Stimulated activated CD4-positive, alpha-beta T cell treated with anti-CD3 and anti-CD28 coated beads, TNF-alpha, amount 100 ng/mL, for 1 hour (primary cell): ENCODE results near the gene PPEF2.
"Not testable (repeated sequence)": the region's sequence is repeated elsewhere in the genome, so short reads cannot be mapped to it uniquely, and the experiment has no call there.

Experiments
- DNase-seq, 3 donors: peaks; one replicate each; pipeline ENCODE4 v3.0.0-alpha.2; 2020; ENCODE audit warnings: low read depth in 3 of 3, low spot score in 1 of 3

PPEF2 gene, protein sequence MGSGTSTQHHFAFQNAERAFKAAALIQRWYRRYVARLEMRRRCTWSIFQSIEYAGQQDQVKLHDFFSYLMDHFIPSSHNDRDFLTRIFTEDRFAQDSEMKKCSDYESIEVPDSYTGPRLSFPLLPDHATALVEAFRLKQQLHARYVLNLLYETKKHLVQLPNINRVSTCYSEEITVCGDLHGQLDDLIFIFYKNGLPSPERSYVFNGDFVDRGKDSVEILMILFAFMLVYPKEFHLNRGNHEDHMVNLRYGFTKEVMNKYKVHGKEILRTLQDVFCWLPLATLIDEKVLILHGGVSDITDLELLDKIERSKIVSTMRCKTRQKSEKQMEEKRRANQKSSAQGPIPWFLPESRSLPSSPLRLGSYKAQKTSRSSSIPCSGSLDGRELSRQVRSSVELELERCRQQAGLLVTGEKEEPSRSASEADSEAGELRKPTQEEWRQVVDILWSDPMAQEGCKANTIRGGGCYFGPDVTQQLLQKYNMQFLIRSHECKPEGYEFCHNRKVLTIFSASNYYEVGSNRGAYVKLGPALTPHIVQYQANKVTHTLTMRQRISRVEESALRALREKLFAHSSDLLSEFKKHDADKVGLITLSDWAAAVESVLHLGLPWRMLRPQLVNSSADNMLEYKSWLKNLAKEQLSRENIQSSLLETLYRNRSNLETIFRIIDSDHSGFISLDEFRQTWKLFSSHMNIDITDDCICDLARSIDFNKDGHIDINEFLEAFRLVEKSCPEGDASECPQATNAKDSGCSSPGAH

DNA sequence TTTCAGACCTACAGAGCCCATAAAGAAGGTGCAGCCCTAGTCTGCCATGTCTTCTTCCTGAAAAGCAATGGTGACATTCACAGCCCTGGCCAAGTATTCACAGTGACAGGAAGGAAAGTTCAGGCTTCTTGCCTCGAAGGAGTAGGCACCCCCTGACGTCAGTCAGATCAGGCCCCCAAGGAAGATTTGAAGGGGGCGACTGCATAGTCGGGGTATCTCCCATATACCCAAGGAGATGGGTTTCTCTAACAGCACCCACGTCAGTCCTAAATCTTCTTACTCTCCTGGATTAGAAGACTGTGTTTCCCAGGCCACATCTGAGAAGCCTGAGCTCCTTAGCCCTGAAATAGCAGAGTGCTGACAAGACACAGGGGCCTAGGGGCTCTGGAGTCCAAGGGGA lies at the start of gene PPEF2:
Gene PPEF2, minus strand, starts transcription at position 101 of the 400 bp plus-strand sequence. CDS start 6,127 bp downstream, outside the sequence.
- no peak for DNase-seq

DNA sequence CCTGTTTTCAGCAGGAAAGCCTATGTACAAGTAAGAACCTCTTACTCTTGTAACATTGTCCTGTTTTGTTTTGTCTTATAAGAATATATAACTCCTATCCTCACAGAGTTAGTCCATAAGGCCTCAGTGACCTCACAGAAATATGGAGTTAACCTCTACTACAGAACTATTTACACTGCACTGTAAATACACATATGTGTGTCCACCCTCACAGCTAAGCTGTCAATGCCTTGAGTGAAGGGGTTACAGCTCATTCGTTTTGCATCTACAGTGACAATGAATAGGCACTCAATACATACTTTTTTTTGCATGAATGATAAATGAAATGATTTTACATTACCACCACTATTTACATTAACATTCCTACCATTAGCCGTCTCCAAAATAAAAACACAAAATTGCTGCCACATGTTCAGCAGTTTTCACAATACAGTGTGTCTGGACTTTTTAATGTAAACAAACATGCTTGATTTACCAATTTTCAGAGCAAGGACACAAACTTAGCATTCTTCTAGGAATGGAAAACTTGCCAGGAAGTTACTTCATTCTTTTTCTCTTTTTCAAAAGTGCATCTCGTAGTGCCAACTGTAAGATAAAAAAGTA lies 48.1 kb upstream of the PPEF2 start:
- DNase-seq, result no peak

DNA sequence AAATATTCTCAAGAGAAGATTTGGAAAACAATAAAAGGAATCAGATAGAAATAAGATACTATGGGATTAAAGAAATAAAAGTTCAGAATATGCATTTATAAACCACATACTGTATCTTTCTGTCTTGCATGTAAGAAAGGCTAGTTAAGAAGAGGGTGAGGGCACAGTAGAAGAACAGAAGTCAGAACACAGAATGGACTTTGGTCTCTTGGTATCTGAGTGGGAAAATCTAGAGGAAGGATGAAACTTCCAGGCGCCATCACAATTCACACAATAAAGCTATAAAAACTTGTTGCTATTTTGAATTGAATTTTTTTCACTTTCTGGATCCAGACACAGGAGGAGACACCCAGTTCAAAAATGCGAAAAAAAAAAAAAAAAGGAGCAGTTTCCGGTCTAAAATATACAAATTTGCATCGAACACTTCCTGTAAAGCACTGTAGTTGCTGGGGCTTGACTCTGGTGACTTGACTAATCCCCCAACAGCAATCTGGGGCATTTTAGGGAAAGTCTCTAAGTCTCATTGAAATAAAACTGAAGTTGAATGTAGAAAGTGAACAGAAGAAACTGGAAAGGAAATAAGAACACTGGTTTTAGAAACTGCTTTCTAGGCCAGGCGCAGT lies 46.7 kb upstream of the PPEF2 start:
- DNase-seq, result no peak

DNA sequence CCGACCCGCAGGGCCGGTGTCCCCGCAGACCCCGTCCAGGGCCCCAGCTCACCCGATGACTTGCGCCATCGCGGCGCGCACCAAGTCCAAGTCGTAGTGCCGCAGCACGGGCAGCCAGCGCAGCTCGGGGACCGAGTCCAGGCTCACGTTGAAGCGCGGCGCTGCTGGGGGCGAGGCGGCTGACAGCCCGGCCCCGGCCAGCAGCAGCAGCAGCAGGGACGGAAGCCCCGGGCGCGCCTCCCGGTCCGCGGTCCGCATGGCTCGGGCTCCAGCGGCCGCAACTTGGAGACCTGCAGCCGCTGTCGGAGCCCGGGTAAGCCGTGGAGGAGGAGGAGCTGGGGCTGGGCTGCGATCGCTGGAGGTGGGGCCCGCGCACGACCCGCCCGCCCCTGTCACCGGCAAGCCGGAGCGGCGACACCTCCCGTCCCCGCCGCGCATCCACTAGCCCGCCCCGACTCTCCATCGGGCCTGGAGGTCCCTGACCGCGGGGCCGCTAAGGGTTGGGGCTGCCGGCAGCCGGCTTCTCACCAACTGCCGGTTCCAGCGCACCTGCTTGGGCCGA lies 38.5 kb upstream of the PPEF2 start, which contains the start of gene NAAA:
Gene NAAA, minus strand, starts transcription at position 322 of the 562 bp plus-strand sequence. Its CDS starts 64 bp downstream, at position 258.
- peak; percentile 24 to 61 (median 48) for DNase-seq

DNA sequence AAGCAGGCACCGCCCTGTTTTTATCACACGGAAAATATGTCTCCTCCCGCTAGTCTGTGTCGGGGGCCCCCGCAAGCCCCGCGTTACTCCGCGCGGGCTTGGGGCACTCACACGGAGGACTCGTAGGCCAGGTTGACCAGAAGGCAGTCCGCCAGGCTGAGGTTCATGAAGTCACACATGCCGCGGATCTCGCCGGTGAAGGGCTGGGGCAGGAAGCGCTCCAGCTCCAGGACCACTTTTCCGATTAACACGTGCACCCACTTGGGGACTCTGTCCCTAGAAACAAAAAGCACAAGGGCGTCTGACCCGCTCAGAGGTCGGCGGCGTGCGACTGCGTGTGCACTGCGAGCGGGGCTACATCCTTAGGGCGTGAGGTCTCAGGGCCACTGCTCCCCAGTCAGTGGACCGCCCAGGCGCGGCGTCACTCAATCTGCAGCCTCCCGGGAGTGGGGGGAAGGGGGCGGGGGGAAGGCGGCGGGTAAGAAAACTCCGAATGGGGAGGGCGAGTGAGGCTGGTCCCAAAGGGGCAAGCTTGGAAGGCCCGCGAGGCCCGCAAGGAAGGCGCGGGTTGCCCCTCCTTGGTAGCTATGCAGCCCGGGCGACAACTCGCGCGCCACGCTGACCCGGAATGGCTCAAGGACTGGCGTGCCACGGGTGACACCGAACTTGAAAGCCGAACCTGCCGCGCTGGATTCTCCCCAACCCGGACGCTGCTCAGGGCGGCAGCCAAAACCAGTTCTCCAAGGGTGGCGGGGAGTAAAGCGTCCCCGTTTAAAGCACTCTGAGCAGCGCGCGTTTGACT lies 37.8 kb upstream of the PPEF2 start:
- peak; percentile 24 to 67 (median 39) for DNase-seq

DNA sequence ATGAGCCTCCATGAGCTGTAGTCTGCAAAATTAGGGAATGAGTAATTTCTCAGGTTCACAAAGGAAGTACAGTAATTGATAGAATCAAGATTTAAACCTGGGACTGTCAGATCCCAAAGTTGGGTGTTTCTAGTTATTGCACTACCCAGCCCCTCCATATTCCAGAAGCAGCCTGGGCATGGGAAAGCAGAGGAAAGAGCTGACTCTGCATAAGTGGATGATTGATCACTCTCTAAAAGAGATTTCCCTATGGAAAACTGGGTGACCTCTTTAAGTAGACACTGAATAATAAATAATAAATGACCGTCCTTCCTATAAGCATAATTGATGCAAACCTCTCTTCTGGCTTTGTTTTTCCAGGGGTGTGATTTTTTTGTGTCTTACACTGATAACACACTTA lies 33.4 kb upstream of the PPEF2 start:
- no peak for DNase-seq

DNA sequence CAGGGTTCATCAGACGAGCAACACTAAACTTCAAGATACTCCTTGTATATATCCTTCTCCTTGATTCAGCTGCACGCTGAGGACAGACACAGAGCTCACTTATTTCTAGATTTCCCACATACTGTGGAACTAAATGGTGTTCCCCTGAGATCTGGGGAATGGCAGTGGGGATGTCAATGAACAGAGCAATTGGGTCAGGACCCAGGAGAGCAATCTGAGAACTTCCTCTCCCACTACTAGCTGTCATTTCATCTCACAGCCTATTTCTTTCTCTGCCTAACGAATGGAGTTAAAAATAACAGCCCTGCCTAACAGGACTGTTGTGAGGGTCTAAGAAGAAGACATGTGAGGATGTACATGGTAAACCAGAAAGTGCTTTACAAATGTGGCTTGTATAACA lies 27.9 kb upstream of the PPEF2 start:
- DNase-seq, result no peak

DNA sequence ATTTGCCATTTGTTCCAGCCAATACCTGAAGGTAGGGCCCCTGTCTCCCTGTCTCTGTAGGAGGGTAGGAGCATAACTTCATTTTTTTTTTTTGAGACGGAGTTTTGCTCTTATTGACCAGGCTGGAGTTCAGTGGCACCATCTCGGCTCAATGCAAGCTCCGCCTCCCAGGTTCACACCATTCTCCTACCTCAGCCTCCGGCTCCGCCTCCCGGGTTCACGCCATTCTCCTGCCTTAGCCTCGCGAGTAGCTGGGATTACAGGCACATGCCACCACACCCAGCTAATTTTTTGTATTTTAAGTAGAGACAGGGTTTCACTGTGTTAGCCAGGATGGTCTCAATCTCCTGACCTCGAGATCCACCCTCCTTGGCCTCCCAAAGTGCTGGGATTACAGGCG lies 22.7 kb upstream of the PPEF2 start:
- not testable (repeated sequence) for DNase-seq

DNA sequence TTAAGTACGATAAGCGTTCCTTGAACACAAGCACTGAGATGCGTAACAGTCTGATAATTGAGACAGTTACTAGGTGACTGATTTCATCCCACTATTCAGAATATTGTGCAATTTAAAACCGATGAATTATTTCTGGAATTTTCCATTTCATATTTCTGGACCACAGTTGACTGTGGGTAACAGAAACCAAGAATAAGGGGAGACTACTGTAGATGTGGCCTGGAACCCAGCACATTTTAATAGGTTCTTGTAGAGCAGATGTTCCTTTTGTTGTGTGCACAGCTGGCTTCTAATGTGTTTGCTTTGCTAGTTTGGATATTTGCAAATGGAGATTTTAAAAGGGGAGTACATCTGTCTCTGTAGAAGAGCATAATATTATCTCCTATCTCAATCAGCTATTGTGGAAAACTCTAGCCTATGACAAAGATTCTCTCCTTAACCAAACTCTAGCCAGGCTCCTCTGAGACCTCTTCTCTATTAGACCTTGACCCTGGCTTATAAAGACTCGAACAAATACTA lies 22.1 kb upstream of the PPEF2 start:
- no peak for DNase-seq

DNA sequence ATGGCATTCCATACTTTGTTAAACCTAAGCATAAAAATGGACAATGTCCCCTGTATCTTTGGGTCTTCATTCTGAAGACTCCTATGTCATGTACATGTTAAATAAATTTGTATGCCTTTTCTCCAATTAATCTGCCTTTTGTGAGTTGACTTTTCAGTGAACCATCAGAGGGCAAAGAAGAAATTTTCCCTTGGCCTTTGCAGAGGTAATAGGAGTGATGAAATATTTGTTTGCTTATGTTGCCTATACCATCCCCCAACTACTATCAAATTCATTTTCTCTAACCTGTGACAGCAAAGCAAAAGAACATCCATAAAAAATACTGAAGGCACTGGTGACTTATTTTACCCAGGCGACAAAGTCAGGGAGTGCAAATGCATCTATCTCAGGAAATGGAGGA lies 20.3 kb upstream of the PPEF2 start:
- no peak for DNase-seq

DNA sequence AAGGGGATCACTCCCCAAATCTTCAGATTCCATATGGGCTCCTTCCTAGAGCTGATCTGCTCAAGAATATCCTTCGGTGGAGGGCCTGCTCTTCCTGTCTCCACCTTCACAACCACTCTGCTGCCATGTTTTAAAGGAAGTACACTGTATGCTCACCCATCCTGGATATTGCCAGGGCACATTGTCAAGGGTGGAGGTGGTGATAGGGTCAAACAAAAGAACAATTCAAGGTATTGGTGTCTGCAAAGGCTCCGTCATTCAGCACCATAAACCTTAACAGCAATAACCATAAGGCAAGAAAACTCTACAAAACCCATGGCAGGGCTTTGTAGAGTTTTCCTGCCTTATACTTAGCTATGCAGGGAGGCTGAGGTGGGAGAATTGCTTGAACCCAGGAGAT lies 19.7 kb upstream of the PPEF2 start:
- no peak for DNase-seq

DNA sequence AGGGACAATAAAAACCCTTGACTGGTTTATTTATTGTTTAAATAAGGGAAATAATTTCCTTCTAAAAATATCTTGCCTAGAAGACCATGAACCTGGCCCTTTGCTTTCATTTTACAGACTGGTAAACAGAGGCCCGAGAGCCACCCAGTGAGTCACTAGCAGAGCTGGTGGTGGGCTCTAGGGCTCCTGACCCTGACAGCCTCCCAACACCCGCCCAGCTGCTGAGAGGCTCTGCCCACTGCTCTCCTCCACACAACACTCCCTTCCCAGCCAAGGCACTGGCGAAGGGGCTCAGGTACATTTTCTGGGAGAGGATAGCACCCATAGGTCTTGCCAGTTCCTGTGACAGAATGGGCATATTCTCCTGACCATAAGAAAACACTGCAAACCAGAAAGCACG lies 18.1 kb upstream of the PPEF2 start:
- no peak for DNase-seq

DNA sequence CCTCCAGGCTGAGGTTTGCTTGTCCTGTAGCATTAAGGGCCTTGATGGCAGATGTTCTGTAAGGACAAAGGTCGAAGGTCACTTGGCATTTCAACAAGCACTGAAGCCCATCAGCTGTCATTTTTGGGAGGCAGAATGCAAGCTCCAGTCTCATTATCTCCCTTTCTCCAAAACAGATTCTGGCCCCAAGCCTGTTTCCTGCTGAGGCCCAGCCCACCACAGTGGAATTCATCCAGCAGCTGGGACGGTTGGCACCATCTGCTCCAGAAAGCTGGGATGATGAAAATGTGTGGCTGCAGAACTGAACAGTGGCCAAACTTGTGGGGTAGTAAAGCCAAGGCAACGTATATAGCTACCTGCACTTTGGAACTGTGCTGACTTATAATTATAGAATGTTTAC lies 17.7 kb upstream of the PPEF2 start:
- no peak for DNase-seq

DNA sequence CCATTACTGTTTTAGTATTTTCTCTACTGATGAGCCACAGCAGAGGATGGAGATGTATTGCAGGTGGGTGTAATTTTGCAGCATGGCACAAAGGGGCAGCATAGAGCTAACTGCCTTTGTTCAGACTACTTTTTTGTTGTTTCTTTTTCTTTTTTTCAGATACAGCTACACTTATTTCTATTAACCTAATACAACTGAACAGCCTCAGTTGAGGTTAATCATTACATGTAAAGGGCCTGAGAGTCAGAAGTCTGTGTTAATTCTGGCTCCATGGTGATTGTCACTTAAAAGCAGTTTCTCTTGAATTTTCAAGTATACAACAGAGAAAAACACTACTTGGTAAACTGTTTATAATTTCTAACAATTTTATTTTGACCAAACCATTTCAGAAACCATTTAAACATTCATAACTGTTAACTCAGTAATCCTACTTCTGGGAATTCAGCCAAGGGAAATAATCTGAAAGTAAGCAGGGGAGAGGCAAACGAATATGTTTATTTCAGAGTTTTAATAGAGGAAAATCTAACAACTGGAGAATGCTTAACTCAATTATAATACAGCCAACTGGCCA lies 13.9 kb upstream of the PPEF2 start:
- DNase-seq, result no peak

DNA sequence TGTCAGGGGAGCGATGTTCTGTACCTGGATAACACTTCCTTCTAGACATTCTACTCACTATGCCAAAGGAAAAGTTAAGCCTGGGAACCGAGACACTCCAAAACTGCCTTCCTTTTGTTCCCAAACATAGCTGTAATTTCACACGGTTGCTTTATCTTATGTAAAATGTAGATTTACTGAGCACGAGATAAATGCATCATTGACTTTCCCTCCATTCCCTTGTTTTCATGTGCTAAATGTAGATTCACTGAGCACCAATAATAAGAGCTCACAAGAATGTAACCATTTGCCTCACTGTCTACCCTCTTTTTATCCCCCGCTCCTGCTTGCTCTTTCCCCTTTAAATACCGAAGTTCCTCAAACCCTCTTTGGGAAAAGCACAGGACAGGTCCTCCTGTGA lies 10.7 kb upstream of the PPEF2 start:
- DNase-seq, result no peak

DNA sequence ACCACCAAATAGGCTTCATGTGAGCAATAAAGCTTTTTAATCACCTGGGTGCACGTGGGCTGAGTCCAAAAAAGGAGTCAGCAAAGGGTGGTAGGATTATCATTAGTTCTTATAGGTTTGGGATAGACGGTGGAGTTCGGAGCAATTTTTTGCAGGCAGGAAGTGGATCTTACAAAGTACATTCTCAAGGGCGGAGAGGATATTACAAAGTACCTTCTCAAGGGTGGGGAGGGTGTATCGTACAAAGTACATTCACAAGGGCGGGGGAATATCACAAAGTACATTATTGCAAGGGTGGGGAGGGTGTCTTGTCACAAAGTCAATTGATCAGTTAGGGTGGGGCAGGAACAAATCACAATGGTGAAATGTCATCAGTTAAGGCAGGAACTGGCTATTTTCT lies 8.6 kb upstream of the PPEF2 start:
- DNase-seq, result not testable (repeated sequence)

DNA sequence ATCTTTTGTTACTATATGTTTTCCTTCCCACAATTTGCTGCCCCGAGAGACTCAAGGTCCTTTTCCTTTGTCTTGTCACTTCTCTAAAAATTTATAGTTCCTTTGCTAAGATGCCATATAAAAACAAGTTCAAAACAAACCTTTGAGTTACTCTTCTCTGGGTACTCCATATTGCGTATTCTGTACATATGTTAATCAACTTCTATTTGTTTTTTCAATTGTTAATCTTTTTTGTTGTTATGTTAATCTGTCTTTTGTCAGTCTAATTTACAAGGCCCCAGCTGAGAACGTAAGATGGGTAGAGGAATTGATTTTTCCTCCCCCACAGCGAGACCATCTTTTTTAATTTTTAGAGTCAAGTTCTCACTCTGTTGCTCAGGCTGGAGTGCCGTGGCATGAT lies 7.2 kb upstream of the PPEF2 start:
- no peak for DNase-seq

DNA sequence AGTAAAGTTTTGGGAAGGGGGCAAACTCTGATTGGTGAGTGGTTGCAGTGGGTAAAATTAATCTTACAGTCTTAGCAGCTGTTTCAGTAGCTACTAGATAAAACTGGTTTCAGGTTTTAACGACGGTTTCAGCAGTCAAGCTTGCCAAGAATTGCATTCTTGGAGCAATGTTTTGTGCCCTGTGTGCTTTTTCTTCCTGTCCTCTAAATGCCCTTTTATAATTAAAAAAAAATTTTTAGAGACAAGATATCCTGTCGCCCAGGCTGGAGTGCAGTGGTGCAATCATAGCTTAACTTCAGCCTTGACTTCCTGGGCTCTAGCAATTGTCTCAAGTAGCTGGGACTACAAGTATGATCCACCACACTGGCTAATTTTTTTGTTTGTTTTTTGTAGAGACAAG lies 6.3 kb upstream of the PPEF2 start:
- DNase-seq, result no peak

DNA sequence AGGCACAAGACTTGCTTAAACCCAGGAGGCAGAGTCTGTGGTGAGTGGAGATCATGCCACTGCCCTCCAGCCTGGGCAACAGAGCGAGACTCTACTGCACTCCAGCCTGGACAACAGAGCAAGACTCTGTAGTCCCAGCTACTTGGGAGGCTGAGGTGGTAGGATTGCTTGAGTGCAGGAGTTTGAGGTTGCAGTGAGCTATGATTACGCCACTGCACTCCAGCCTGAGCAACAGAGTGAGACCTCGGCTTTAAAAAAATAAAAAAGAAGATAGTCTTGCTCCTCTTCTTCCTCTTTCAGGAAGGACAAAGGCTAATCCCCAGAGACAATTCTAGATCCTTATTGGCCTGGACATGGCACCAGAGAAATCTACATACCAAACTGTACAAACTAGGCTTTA lies 5.7 kb upstream of the PPEF2 start:
- no peak for DNase-seq

DNA sequence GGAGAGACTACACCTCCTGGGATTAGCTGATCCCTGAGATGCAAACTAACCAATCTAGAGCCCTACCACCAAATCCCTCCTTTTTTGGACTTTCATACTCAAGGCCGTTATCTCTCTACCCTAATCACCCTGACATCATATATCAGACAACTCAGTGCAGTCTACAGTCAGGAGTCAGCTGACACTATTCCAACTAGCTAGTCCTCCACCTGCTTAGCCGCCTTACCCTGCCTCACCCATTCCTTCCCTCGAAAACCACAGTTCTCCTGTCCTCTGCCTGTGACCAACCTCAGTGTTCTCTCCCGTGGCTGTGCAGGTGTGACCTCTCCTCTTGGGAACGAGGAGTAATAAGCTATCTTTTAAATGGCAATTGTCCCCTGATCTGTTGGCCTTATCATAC lies 1.8 kb upstream of the PPEF2 start:
- DNase-seq, result no peak
